ENCODE measurements around the gene TMEM145.

TMEM145 gene

DNA sequence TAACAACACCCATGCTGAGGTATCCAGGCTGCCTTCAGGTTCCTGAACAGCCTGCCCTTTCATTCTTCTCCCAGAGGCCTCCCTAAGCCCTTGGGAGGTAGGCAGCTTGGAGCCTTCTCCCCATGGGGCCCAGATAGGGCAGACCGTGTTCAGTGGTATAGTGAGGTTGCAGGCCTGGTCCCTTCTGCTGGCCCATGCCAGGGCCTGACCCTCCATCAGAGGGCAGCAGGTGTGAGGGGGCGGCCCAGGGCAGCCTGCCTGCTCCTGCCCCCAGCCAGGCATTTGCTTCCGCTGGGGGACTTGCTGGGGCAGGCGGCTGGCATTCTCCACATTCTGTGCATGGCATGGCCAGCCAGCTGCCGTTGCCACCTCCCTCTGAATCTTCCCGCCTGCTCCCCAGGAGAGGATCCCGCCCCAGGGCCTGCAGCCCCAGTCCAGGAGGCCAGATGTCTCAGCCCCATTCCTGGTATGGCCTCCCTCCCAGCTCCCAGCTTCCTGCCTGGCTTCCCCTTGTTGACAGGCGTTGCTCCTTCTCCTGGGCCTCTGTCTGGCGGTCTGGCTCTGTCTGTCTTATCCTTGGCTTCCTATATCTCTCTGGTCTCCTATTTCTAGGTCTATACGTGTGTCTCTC, 35.2 kb upstream of the TMEM145 start:
- DNase-seq (ENCODE audit: low read depth, low spot score) = no peak

DNA sequence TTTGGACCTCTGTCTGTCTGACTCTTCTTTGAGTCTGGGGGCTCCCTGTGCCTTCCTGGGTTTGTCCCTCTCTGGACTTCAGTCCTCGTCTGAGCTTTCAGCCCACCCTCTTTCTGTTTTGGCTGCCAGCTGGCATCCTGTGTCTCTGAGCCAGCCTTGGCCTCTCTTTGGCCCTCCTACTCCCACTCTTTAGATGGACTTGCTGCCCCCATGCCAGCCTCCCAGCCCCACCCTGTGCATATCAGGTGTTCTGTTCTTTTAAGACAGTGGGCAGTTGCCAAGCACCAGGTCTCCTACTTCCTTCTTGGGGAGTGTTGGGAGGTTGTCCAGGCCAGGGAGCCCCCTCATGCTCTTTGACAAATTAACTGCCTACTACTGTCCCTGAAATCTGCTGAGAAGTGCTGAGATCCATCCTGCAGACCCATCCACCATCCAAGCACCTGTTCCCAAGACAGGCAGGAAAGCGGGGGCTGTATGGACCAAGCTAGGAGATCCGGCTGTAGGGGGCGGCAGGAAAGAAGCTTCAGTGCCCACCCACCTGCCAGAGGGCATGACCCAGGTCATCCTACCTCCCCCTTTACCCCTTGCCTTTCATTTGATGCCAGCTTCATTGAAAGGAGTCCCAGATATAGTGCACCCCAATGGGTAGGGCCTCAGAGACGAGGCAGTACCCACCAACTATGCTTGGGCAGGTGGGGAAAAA, 34.5 kb upstream of the TMEM145 start:
- no peak for DNase-seq (ENCODE audit: low read depth, low spot score)

DNA sequence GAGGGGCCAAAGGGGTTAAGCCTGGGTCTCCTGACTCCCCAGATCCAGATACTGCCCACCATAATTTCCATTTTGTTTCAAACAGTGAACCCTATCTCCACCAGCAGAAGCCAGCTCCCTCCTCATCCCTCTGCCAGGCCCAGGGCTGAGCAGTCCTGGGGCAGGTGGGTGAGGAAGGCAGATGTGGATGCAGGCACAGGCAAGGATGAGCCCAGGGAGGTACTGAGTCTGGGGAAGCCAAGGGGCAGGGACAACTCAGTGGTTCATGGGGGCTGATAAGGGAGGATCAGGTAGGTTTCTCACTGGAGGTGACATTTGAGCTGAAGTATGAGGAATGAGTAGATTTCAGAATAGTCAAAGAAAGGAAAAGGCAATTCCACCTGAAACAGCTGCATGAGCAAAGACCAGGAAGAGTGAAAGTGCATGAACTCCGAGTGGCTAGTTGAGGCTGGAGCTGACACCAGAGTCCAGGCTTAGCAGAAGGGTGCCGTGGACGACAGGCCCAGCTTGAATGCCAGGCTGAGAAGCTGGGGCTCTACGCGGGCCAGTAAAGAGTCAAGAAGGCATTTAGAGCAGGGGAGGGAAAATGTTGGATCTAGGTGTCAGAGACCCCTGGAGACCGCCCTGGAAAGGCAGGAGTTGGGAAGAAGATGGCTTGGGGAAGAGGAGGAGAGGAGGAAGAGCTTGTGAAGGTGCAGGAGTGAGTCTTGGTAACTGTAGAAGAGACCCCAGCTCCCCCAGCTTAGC, 33.8 kb upstream of the TMEM145 start:
- DNase-seq (ENCODE audit: low read depth, low spot score) = no peak

DNA sequence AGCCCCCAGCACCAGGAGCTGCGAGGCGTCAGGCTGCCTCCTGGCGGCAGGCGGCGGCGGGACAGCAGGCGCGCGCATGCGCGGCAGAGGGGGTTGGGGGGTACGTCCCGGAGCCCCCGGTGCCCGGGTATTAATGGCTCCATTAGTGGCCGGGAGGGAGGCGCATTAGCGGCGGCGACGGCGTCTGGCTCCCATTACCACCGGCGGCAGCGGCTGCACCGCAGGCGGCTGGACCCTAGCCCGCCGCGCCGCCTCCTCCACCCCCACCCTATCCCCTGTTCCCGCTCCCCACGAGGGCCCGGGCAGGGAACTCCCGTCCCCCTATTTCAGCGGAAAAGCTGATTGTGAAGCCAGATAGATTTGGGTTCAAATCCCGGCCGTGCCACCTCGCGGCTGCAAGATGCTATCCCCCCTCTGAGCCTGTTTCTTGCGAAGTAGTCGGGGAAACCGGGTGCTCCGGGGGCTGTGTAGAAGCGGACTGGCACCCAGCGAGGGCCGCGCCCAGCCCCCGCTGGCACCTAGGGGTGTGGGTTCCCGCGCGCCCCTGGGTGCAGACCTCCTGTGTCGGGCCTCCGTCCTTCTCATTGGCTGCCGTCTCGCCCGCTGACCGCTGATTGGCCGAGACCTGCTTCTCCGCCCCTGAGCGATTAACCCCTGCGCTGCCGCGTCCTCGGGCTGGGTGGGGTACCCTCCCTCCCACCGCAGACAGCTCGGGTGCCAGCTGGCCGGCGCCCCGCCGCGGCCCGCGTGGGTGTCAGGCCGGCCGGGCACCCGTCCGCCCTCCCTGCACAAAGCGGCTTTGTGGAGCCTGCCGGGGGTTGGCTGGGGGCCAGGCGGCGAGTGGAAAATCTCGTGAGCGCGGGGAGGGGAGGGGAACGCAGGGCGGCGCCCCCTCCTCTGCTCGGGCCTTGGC, 33.0 kb upstream of the TMEM145 start:
- DNase-seq (ENCODE audit: low read depth, low spot score) = peak; percentile 62

DNA sequence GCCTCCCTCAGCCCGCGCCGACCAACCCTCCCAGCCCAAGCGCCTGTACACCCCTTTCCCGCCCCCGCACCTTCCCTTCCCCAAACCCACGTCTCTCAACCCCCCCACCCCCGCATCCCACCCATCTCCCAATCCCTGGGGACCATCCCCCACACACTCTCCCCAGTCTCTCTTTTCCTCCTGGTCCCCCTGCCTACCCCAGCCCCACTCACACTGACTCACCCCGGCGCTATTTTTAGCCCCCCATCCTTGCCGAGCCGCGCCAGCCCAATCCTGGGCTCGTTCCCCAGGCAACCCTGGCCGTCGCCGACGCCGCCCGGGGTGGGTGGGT, 32.3 kb upstream of the TMEM145 start:
- DNase-seq (ENCODE audit: low read depth, low spot score) = no peak

DNA sequence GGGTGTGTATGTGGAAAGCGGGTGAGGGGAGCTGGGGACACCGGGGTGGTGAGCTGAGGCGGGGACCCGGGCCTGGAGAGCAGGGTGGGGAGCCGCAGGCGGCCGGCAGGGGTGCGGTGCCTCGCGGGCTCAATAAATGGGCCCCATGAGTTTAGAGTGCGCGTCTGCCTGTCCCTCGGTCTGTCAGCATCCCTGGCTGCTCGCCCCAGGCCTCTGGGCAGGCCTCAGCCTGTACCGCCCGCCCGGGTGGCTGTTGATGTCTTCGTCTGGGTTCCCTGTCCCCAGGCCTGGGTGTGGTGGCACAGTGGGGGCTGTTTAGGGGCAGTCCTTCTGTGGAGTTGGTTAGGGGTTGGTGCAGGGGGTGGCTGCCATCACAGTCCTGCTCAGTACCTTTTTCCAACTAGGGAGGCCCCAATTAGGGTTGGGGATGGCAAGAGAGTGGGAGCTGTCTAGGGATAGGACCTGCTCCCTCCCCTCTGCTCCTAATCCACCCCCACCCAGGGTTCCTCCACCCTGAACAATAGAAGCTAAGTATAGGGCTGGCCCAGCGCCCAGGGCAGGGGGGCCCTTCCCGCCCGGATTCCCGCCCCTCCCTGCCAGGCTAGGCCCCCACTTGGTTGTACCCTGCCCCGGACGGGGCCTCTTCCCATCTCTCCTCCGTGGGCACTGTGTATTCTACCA, 31.8 kb upstream of the TMEM145 start:
- no peak for DNase-seq (ENCODE audit: low read depth, low spot score)

DNA sequence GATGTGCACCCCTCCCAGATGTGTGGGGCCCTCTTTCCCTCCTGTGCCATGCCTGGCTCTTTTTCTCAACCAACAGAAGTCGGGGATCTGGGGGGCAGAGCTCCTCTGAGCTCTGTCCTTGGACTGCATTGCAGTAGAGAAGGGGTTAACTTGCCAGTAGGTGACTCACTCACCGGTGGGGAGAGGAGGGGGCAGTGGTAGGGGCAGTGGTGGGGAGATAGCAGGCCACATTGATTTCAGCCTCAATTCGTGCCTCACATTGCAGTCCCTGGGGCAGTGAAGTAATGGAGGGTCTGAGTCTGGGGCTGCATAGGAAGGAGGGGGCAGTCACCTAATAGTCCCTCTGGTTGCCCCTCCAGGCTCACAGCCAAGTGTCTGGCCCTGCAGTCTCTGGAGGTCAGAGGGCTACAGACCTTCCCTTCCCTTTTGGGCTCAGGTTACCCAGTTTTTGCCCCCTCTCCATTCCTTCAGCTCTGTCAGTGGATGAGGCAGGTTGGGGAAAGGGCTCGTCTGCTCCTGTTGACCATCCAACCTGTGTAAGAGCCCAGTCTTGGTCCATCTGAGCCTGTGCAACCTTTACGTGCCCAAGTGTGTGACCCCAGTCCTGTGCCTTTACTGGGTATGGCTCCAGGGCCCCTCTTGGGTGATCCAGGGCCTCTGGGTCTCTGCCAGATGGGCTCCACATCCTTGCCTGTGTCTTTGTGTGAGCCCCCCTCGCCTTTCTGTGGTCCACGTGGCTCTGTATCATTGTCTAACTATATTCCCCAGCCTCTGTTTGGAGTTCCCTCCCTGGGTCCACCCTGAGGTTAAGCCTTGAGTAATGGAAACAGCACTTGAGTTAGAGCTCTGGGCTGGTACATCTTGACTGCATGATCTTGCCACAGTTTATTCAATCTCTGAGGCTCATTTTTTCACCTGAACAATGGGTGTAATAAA, 31.0 kb upstream of the TMEM145 start:
- no peak for DNase-seq (ENCODE audit: low read depth, low spot score)

DNA sequence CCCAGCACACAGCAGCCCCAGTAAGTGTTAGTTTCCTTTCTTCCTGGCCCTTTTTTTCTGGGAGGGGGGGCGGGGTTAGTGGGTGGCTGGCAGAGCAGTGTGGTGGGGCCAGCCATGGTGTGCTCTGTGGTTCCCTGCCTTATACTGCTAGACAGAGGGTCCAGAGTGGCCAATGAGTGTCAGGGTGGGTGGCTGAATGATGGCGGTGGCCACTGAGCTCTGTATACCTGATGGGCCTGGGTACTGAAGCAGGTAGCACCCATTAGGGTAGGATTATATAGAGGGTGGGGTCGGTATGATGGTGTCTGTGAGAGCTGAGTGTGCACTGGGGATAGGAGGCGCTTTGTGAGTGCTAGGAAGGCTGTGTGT, 30.3 kb upstream of the TMEM145 start:
- DNase-seq (ENCODE audit: low read depth, low spot score) = no peak

DNA sequence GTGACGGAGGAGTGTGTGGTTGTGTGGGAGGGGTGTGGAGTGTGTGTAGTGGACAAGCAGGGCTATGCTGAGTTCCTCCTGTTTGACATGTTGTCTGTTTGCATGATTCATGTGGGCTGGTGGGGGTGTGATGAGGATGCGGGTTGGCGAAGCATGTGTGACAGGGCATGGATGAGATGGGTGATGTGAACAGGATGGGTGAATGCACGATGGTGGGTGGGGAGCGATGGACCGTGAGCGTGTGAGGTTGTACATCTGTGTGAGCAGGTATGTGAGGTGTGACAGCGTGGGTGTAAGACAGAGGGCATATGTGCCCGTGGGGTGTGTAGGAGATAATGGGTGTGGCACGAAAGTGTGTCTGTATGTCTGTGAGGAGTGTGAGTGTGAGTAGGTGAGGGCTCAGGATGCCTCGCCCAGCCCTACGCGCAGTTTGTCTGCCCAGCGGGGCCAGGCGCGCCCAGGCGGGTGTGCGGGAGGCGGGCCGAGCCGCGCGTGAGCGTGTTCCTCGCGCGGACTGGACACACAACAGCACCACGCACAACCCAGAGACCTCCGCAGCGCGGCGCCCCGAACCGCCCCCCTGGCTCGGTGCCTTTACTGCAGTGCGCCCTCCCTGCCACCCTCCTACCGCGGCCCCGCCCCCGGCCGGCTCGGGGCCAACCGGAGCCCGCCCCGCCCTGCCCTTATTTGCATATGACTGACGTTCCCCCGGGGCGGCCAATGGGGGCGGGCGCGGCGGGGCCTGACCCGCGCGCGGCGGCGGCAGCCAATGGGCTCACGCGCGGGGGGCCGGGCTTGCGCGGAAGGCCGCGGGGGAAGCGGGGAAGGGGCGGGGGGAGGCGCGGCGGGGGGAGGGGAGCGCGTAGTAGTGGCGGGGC, 29.7 kb upstream of the TMEM145 start:
- DNase-seq (ENCODE audit: low read depth, low spot score) = peak; percentile 87

DNA sequence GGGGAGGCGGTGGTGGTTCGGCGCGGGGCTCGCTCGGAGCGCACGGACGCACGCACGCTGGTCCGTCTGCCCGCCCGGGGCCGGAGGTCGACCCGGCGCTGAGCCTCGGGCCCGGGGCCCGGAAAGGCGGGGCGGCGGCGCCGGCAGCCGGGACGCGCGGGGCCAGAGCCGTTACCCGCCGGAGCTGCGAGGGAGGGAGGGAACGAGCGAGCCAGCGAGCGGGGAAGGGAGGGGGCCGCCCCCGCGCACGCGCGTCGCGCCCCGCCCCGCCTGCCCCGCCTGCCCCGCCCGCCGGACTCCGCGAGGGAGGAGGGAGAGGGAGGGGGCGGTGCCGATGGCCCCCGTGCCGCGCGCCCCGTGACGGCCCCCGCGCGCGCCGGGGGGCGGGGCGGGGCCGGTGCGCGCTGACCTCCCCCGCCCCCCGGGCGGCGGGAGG, 29.0 kb upstream of the TMEM145 start:
- peak; percentile 41 for DNase-seq (ENCODE audit: low read depth, low spot score)

DNA sequence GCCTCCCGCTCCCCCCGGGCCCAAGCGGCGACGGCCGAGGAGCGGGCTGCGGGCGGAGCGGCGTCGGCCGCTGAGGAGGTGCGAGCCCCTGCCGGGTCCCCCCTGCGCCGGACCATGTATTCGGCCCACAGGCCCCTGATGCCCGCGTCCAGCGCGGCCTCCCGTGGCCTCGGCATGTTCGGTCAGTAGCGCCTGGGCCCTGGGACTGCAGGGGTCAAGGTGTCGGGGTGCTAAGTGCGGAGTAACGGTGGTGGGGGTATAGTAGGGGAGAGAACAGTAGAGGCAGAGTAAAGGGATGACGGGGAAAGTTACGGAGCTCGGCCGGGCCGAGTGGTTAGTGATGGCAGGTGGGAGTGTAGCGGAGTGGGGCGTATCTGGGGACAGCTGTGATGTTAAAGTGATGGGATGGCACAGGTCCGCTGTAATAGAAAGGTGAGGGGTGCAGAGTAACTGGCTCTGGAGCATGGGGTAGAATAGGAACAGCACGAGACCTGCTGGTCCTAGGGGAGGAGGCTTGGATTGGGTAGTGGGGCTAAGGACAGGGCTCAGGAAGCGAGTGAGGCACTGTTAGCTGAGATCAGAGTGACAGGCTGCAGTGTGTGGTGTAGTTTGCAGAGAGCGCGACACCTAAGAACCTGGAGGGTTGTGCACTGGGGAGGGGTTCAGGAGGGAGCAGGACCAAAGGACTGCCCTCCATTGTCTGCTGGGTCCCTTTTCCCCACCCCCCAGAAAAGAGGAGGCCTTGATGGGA, 28.3 kb upstream of the TMEM145 start:
- DNase-seq (ENCODE audit: low read depth, low spot score) = no peak

DNA sequence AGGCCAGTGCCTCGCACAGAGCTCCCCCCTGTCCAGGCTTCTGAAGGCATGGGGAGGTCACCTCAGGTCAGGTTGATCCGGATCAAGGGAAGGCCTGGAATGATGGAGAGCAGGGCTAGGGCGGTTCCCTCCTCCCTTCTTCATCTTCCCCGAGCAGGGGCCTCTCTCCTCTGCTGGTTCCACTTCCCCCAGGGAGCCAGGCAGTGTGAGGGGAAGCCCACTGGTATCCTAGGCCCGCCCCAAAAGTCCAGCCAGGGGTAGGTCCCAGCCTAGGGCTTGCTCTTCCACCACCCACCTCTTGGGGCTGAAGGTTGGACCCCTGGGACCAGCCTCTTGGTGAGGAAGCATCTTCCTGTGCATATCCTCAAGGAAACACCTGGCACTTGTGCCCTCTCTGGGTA, 27.6 kb upstream of the TMEM145 start:
- no peak for DNase-seq (ENCODE audit: low read depth, low spot score)

DNA sequence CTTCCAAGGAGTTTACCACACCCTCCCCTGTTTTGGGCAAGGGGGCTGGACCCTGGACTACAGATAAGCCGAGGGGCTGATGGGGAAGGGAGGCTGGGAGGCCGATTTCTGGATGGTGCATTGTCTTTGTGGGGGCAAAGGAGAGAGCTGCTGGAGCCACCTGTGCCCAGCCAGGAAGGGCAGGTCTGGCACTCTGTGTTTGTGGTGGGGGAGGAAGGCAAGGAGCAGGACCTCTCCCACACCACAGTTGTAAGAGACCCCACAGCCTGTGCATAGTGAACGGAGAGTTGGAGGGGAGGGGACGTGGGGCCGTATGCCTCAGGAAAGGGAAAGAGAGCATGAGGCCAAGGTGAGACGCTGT, 27.1 kb upstream of the TMEM145 start:
- DNase-seq (ENCODE audit: low read depth, low spot score) = no peak

DNA sequence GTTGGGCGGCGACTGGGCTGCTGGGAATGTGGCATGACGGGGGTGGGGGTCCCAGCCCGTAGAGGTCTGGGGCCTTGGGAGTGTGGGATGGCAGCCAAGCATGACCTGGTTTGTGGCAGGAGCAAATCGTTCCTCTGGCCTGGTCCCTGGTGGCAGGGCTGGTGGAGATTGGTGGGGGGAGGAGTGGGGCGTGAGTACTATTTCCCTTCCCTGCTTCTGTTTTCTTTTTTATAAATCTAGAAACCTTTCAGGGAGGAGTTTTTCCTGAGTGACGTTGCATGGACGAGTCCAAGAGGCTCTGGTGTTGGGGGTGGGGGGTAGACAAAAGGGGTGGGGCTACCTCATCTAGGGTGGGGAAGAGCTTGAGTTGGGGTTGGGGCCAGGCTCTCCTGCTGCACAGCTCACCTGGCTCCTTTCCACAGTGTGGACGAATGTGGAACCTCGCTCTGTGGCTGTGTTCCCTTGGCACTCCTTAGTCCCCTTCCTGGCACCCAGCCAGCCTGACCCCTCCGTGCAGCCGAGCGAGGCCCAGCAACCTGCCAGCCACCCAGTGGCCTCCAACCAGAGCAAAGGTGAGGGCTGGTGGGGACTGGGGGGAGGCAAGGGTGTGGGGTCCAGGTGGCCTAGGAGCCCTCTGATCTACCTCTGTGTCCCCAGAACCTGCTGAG, 26.6 kb upstream of the TMEM145 start:
- DNase-seq (ENCODE audit: low read depth, low spot score) = no peak

DNA sequence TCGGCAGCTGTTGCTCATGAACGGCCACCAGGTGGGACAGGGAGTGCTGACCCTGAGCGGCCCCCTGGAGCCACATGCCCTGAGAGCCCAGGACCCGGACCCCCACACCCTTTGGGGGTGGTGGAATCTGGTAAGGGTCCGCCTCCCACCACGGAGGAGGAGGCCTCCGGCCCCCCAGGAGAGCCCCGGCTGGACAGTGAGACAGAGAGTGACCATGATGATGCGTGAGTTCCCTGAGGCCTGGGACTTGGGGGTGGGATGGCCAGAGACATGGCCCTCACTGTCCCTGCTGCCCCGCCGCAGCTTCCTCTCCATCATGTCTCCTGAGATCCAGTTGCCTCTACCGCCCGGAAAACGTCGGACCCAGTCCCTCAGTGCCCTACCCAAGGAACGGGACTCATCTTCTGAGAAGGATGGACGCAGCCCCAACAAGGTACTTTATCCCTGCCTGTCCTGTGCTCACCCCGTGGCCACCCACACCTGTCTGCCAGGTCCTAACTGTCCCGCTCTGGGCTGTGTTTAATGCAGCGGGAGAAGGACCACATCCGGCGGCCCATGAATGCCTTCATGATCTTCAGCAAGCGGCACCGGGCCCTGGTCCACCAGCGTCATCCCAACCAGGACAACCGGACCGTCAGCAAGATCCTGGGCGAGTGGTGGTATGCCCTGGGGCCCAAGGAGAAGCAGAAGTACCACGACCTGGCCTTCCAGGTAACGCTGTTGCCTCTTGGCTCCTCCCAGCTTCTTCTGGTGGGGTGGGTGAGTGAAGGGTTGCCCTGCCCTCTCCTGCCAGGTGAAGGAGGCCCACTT, 25.9 kb upstream of the TMEM145 start:
- no peak for DNase-seq (ENCODE audit: low read depth, low spot score)

DNA sequence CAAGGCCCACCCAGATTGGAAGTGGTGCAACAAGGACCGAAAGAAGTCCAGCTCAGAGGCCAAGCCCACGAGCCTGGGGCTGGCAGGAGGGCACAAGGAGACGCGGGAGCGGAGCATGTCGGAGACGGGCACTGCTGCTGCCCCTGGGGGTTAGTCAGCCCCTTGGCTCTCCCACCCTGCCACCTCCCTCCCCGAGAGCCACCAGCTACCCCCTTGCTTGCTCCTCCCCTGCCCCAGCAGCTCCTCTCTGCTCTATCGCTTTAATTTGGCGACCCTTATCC, 25.3 kb upstream of the TMEM145 start:
- DNase-seq (ENCODE audit: low read depth, low spot score) = no peak

DNA sequence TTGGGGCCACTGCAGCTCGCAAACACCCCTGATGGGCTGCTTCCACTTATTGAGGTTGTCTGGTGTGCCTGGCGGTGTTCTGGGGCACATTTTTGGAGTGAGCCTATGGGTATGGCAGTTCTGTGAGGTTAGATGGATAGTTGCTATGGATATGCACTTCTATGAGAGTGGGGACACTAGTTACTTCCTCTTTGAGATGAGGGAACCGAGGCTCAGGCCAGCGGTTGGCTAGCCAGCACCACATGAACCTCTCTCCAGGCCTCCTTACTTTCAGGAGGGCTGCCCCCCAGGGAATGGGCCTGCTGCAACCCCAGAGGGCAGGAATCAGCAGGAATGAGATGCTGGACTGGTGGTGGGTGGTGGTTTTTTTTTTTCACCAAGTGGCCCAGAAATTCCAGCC, 24.7 kb upstream of the TMEM145 start:
- no peak for DNase-seq (ENCODE audit: low read depth, low spot score)
